IMR-90 (cell line): ENCODE measurements around the gene CDK14. TPM values are rescaled to one million over a fixed set of nuclear protein-coding genes. Genes with fewer than 3 reads are reported as not detected.

ENCODE experiments used
- polyA plus RNA-seq, 3 experiments: library from polyadenylated mRNA; depleted of rRNA; stranded (reverse); fragments of >200 nt; gene quantifications; 2 replicates each; pipeline ENCODE4 v1.2.3, GENCODE V29; 2012; ENCODE audit warnings: low replicate concordance in 1 of 3
- total RNA-seq: library from RNA; depleted of rRNA; stranded (reverse); fragments of >200 nt; gene quantifications from 2 replicates; pipeline ENCODE4 v1.2.3, GENCODE V29; 2012
- TF ChIP-seq, protein P1 (sequence below): conservative IDR thresholded peaks from 2 replicates; pipeline ENCODE4 v1.5.1; 2012; ENCODE audit warnings: mild to moderate bottlenecking, low read depth, low read length, improper control_type of control experiment

The CDK14 gene
- total and polyA plus RNA-seq, 2 of the 4 experiments (the other 2 are of a cell fraction) = 10.1 to 29.6 TPM

DNA sequence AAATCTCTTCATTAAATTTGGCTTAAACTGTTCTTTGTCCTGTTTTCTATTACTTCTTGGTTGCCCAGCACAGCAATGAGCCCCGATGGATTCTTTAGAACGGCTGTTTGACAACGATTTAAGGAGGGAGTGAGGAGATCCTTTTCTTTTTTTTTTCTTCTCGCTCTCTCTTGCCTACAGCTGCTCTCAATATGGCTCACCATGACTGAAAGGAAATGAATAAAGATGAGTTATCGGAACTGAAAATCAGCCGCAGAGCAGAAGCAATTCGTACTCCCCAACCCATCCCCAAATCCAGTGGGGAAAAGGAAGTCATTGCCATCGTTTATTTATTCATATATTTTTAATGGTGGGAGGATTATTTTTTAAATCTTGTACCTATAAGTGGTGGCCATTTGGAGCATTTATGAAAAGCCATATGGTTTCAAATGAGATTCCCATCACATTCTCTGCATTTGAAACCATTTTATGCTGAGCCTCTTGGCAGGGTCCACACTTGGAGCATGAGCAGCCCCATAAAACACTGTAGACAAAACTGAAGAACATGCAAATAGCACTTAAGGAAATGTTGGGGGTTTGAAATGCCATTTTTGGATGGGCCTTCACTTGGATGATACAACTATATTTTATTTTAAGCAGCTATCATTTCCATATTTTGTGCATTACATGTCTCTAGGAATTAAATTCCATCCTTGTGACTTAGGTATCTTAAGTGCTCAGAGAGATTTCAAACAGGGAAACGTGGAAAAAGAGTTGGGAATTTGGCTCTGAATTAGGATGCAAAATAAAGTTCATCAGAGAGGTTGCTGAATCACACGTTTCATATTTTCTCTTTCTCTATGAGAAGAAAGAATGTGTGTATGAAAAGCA, 560.4 kb downstream of the CDK14 start (continued):
- TF ChIP-seq, protein P1, sequence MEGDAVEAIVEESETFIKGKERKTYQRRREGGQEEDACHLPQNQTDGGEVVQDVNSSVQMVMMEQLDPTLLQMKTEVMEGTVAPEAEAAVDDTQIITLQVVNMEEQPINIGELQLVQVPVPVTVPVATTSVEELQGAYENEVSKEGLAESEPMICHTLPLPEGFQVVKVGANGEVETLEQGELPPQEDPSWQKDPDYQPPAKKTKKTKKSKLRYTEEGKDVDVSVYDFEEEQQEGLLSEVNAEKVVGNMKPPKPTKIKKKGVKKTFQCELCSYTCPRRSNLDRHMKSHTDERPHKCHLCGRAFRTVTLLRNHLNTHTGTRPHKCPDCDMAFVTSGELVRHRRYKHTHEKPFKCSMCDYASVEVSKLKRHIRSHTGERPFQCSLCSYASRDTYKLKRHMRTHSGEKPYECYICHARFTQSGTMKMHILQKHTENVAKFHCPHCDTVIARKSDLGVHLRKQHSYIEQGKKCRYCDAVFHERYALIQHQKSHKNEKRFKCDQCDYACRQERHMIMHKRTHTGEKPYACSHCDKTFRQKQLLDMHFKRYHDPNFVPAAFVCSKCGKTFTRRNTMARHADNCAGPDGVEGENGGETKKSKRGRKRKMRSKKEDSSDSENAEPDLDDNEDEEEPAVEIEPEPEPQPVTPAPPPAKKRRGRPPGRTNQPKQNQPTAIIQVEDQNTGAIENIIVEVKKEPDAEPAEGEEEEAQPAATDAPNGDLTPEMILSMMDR = no peak
